NCI-H2171 treated with DMSO at 0.1 percent for 48 hours (cell line): ENCODE results near the gene PPFIBP1.
"Not testable (repeated sequence)": the region's sequence is repeated elsewhere in the genome, so short reads cannot be mapped to it uniquely, and the experiment has no call there.

Source experiments
- DNase-seq: peaks from one replicate; lab custom pipeline; 2025; lab: John Stamatoyannopoulos, UW

The PPFIBP1 gene

GRCh38 chr12:27710592-27711316, 186.7 kb downstream of the PPFIBP1 start, which contains the start of gene MRPS35:
Gene MRPS35 (plus strand): TSS chr12:27710832. CDS start chr12:27710844, 12 bp downstream.
- peak; percentile 100 for DNase-seq

GRCh38 chr12:27711317-27711682, 187.3 kb downstream of the PPFIBP1 start:
- DNase-seq, result peak; percentile 99

GRCh38 chr12:27711967-27712366, 188.0 kb downstream of the PPFIBP1 start:
- no peak for DNase-seq

- DNase-seq, result no peak
Measured at GRCh38 chr12:27723212-27723611, 199.2 kb downstream of the PPFIBP1 start.

- no peak for DNase-seq
Measured at GRCh38 chr12:27730097-27730588, 206.1 kb downstream of the PPFIBP1 start.

GRCh38 chr12:27732281-27732680, 208.3 kb downstream of the PPFIBP1 start:
- DNase-seq, result peak; percentile 89

- DNase-seq, result peak; percentile 98
Measured at GRCh38 chr12:27733052-27733656, 209.1 kb downstream of the PPFIBP1 start.

- DNase-seq, result no peak
Measured at GRCh38 chr12:27733791-27734190, 209.8 kb downstream of the PPFIBP1 start.

- not testable (repeated sequence) for DNase-seq
Measured at GRCh38 chr12:27734321-27734720, 210.3 kb downstream of the PPFIBP1 start.

GRCh38 chr12:27743601-27744000, 219.6 kb downstream of the PPFIBP1 start:
- no peak for DNase-seq
